GM23338 (cell line): ENCODE data around the gene GNAT3. TPM values are rescaled to one million over a fixed set of nuclear protein-coding genes. Genes with fewer than 3 reads are reported as not detected.

Experiments used
- ATAC-seq: fragments of 200-7000 bp; cut with Tn5 transposase; 3 replicates; pipeline ENCODE4 v1.9.1; 2020
- DNase-seq: peaks from one replicate; pipeline ENCODE4 v3.0.0-alpha.2; 2015; ENCODE audit warnings: low spot score
- H2AFZ ChIP-seq: fragments of 200-600 bp; sonication (generic); 2 replicates; pipeline ENCODE4 v1.8.0; 2016; ENCODE audit warnings: antibody characterized with exemption, mild to moderate bottlenecking, moderate library complexity
- H3F3A ChIP-seq: fragments of 200-600 bp; sonication (generic); replicated peaks from 2 replicates; pipeline ENCODE4 v1.8.0; 2017; ENCODE audit warnings: antibody characterized with exemption, mixed run types, low read depth
- H3K27ac ChIP-seq: fragments of 200-600 bp; sonication (generic); 2 replicates; pipeline ENCODE4 v1.6.1; 2016; ENCODE audit warnings: low read depth
- H3K27me3 ChIP-seq: fragments of 200-600 bp; sonication (generic); 2 replicates; pipeline ENCODE4 v1.8.0; 2016; ENCODE audit warnings: mild to moderate bottlenecking, mixed run types, moderate library complexity; ENCODE audit not compliant: insufficient read depth
- H3K36me3 ChIP-seq: fragments of 200-600 bp; sonication (generic); 2 replicates; pipeline ENCODE4 v1.8.0; 2016; ENCODE audit warnings: mild to moderate bottlenecking; ENCODE audit not compliant: insufficient read depth
- H3K4me1 ChIP-seq: fragments of 200-600 bp; sonication (generic); 2 replicates; pipeline ENCODE4 v1.8.0; 2016; ENCODE audit warnings: mild to moderate bottlenecking, moderate library complexity; ENCODE audit not compliant: insufficient read depth
- H3K4me2 ChIP-seq: fragments of 200-600 bp; sonication (generic); 2 replicates; pipeline ENCODE4 v1.7.1; 2017; ENCODE audit warnings: mixed run types
- H3K4me3 ChIP-seq: fragments of 200-600 bp; sonication (generic); 2 replicates; pipeline ENCODE4 v1.6.1; 2016; ENCODE audit warnings: mixed run types
- H3K79me2 ChIP-seq: fragments of 200-600 bp; sonication (generic); replicated peaks from 2 replicates; pipeline ENCODE4 v1.8.0; 2017; ENCODE audit warnings: mild to moderate bottlenecking; ENCODE audit not compliant: insufficient read depth
- H3K9me2 ChIP-seq: fragments of 200-600 bp; sonication (generic); 2 replicates; pipeline ENCODE4 v1.8.0; 2017; ENCODE audit not compliant: insufficient read depth
- H4K20me1 ChIP-seq: fragments of 200-600 bp; sonication (generic); replicated peaks from 2 replicates; pipeline ENCODE4 v1.8.0; 2017; ENCODE audit warnings: mild to moderate bottlenecking; ENCODE audit not compliant: insufficient read depth
- H3K27ac Mint-ChIP-seq: 2 replicates; pipeline ENCODE4 v1.8.0; 2020; ENCODE audit warnings: inconsistent platforms, mild to moderate bottlenecking, moderate library complexity, mixed read lengths
- H3K27me3 Mint-ChIP-seq: 3 replicates; pipeline ENCODE4 v1.8.0; 2022; ENCODE audit warnings: low read depth, mild to moderate bottlenecking, moderate library complexity, mixed read lengths, inconsistent platforms; ENCODE audit not compliant: insufficient read depth, poor library complexity
- H3K36me3 Mint-ChIP-seq: 3 replicates; pipeline ENCODE4 v1.8.0; 2021; ENCODE audit warnings: low read depth, mild to moderate bottlenecking, inconsistent platforms, moderate library complexity, mixed read lengths
- H3K4me1 Mint-ChIP-seq: 3 replicates; pipeline ENCODE4 v1.8.0; 2020; ENCODE audit warnings: mild to moderate bottlenecking, inconsistent platforms, mixed read lengths
- H3K4me3 Mint-ChIP-seq: 3 replicates; pipeline ENCODE4 v1.8.0; 2021; ENCODE audit warnings: moderate library complexity, mild to moderate bottlenecking, inconsistent platforms, mixed read lengths
- H3K9me3 Mint-ChIP-seq: 3 replicates; pipeline ENCODE4 v1.8.0; 2020; ENCODE audit warnings: moderate library complexity, mild to moderate bottlenecking, inconsistent platforms, mixed read lengths
- EZH2 ChIP-seq: fragments of 200-600 bp; sonication (generic); IDR thresholded peaks from one replicate; pipeline ENCODE4 v1.8.0; 2017; ENCODE audit warnings: antibody characterized with exemption, mild to moderate bottlenecking, low read depth; ENCODE audit not compliant: unreplicated experiment
- POLR2AphosphoS5 ChIP-seq: IDR thresholded peaks from 2 replicates; pipeline ENCODE4 v1.6.1; 2016; ENCODE audit warnings: antibody characterized with exemption, low read depth
- STAT1 ChIP-seq: IDR thresholded peaks from one replicate; pipeline ENCODE4 v1.6.1; 2016; ENCODE audit warnings: antibody characterized with exemption; ENCODE audit not compliant: unreplicated experiment
- ZNF114 ChIP-seq: fragments of 250-450 bp; sonication (Bioruptor Pico); IDR thresholded peaks from 2 replicates; pipeline ENCODE4 v1.5.0; 2020; ENCODE audit warnings: mild to moderate bottlenecking, moderate library complexity
- ZNF331 ChIP-seq: fragments of 250-450 bp; sonication (Bioruptor Pico); IDR thresholded peaks from 2 replicates; pipeline ENCODE4 v1.5.0; 2020; ENCODE audit warnings: low read depth, mild to moderate bottlenecking, moderate library complexity
- polyA plus RNA-seq: library from polyadenylated mRNA; unstranded; fragments of >200 nt; fragmentation: Nextera tagmentation; extraction: Ambion mirVana; gene quantifications from 2 replicates; pipeline ENCODE4 v1.2.1, GENCODE V29; 2016
- total RNA-seq: library from RNA; depleted of rRNA; stranded (reverse); fragments of >200 nt; shearing (Covaris generic); gene quantifications from 2 replicates; pipeline ENCODE4 v1.2.3, GENCODE V29; 2014
- TF ChIP-seq, protein P1 (sequence below): fragments of 250-450 bp; sonication (Bioruptor Pico); IDR thresholded peaks from 2 replicates; pipeline ENCODE4 v1.5.0; 2020; ENCODE audit warnings: mild to moderate bottlenecking, moderate library complexity
- TF ChIP-seq, protein P2 (sequence below): IDR thresholded peaks from one replicate; pipeline ENCODE4 v1.6.1; 2018; ENCODE audit warnings: antibody characterized with exemption; ENCODE audit not compliant: unreplicated experiment
- TF ChIP-seq, protein P3 (sequence below): IDR thresholded peaks from 2 replicates; pipeline ENCODE4 v1.6.1; 2016; ENCODE audit warnings: antibody characterized with exemption

The GNAT3 gene
- total and polyA plus RNA-seq, 2 experiments from 2014 or later = not detected

DNA sequence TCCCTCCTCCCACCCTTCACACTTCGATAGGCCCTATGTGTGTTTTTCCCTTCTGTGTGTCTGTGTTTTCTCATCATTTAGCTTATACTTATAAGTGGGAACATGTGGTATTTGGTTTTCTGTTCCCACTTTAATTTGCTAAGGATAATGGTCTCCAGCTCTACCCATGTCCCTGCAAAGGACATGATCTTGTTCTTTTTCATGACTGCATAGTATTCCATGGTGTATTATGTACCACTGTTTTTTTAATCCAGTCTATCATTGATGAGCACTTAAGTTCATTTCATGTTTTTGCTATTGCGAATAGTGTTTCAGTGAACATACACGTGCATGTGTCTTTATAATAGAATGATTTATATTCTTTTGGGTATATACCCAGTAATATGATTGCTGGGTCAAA, 46.3 kb upstream of the GNAT3 start:
- H3K4me1 Mint-ChIP-seq = no peaks in the 10 kb centered on the region
- Histone ChIP-seq H3K4me2 (no peak overlapping the region), H2AFZ (no peak overlapping the region), H4K20me1 (no peaks in the 10 kb centered on the region; the same call in 1 of the 2 replicates), H3K4me1 (no peaks in the 10 kb centered on the region), H3K79me2 (no peaks in the 10 kb centered on the region), H3K4me3 (no peak overlapping the region), H3K36me3 (0 out of 2 replicates have a peak, but pooled peaks cover 4% of the 10 kb centered on the region), H3K9me2 (no peaks in the 10 kb centered on the region), H3F3A (no peaks in the 10 kb centered on the region), H3K27me3 (no peaks in the 10 kb centered on the region), H3K27ac (no peak overlapping the region)
- no peaks in the 10 kb centered on the region for H3K27me3 Mint-ChIP-seq
- H3K27ac Mint-ChIP-seq = no peak overlapping the region
- no peak overlapping the region for H3K4me3 Mint-ChIP-seq
- DNase-seq (no peak), ATAC-seq (no peak)
- H3K36me3 Mint-ChIP-seq = peaks cover 4% of the 10 kb centered on the region; the same call in 1 of the 3 replicates
- H3K9me3 Mint-ChIP-seq = peaks cover 12% of the 10 kb centered on the region; the same call in 2 of the 3 replicates
- TF ChIP-seq, protein P1, sequence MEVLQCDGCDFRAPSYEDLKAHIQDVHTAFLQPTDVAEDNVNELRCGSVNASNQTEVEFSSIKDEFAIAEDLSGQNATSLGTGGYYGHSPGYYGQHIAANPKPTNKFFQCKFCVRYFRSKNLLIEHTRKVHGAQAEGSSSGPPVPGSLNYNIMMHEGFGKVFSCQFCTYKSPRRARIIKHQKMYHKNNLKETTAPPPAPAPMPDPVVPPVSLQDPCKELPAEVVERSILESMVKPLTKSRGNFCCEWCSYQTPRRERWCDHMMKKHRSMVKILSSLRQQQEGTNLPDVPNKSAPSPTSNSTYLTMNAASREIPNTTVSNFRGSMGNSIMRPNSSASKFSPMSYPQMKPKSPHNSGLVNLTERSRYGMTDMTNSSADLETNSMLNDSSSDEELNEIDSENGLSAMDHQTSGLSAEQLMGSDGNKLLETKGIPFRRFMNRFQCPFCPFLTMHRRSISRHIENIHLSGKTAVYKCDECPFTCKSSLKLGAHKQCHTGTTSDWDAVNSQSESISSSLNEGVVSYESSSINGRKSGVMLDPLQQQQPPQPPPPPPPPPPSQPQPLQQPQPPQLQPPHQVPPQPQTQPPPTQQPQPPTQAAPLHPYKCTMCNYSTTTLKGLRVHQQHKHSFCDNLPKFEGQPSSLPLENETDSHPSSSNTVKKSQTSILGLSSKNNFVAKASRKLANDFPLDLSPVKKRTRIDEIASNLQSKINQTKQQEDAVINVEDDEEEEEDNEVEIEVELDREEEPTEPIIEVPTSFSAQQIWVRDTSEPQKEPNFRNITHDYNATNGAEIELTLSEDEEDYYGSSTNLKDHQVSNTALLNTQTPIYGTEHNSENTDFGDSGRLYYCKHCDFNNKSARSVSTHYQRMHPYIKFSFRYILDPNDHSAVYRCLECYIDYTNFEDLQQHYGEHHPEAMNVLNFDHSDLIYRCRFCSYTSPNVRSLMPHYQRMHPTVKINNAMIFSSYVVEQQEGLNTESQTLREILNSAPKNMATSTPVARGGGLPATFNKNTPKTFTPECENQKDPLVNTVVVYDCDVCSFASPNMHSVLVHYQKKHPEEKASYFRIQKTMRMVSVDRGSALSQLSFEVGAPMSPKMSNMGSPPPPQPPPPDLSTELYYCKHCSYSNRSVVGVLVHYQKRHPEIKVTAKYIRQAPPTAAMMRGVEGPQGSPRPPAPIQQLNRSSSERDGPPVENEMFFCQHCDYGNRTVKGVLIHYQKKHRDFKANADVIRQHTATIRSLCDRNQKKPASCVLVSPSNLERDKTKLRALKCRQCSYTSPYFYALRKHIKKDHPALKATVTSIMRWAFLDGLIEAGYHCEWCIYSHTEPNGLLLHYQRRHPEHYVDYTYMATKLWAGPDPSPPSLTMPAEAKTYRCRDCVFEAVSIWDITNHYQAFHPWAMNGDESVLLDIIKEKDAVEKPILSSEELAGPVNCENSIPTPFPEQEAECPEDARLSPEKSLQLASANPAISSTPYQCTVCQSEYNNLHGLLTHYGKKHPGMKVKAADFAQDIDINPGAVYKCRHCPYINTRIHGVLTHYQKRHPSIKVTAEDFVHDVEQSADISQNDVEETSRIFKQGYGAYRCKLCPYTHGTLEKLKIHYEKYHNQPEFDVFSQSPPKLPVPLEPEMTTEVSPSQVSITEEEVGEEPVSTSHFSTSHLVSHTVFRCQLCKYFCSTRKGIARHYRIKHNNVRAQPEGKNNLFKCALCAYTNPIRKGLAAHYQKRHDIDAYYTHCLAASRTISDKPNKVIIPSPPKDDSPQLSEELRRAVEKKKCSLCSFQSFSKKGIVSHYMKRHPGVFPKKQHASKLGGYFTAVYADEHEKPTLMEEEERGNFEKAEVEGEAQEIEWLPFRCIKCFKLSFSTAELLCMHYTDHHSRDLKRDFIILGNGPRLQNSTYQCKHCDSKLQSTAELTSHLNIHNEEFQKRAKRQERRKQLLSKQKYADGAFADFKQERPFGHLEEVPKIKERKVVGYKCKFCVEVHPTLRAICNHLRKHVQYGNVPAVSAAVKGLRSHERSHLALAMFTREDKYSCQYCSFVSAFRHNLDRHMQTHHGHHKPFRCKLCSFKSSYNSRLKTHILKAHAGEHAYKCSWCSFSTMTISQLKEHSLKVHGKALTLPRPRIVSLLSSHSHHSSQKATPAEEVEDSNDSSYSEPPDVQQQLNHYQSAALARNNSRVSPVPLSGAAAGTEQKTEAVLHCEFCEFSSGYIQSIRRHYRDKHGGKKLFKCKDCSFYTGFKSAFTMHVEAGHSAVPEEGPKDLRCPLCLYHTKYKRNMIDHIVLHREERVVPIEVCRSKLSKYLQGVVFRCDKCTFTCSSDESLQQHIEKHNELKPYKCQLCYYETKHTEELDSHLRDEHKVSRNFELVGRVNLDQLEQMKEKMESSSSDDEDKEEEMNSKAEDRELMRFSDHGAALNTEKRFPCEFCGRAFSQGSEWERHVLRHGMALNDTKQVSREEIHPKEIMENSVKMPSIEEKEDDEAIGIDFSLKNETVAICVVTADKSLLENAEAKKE (CRISPR knock-in tag) = no peak
- TF ChIP-seq EZH2 (no peak), POLR2AphosphoS5 (no peak), ZNF114 (no peak), ZNF331 (no peak), STAT1 (no peak)
- TF ChIP-seq, protein P2, sequence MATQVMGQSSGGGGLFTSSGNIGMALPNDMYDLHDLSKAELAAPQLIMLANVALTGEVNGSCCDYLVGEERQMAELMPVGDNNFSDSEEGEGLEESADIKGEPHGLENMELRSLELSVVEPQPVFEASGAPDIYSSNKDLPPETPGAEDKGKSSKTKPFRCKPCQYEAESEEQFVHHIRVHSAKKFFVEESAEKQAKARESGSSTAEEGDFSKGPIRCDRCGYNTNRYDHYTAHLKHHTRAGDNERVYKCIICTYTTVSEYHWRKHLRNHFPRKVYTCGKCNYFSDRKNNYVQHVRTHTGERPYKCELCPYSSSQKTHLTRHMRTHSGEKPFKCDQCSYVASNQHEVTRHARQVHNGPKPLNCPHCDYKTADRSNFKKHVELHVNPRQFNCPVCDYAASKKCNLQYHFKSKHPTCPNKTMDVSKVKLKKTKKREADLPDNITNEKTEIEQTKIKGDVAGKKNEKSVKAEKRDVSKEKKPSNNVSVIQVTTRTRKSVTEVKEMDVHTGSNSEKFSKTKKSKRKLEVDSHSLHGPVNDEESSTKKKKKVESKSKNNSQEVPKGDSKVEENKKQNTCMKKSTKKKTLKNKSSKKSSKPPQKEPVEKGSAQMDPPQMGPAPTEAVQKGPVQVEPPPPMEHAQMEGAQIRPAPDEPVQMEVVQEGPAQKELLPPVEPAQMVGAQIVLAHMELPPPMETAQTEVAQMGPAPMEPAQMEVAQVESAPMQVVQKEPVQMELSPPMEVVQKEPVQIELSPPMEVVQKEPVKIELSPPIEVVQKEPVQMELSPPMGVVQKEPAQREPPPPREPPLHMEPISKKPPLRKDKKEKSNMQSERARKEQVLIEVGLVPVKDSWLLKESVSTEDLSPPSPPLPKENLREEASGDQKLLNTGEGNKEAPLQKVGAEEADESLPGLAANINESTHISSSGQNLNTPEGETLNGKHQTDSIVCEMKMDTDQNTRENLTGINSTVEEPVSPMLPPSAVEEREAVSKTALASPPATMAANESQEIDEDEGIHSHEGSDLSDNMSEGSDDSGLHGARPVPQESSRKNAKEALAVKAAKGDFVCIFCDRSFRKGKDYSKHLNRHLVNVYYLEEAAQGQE = no peak
- TF ChIP-seq, protein P3, sequence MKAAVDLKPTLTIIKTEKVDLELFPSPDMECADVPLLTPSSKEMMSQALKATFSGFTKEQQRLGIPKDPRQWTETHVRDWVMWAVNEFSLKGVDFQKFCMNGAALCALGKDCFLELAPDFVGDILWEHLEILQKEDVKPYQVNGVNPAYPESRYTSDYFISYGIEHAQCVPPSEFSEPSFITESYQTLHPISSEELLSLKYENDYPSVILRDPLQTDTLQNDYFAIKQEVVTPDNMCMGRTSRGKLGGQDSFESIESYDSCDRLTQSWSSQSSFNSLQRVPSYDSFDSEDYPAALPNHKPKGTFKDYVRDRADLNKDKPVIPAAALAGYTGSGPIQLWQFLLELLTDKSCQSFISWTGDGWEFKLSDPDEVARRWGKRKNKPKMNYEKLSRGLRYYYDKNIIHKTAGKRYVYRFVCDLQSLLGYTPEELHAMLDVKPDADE = no peak
